ENCODE results near the gene RB1. TPM values are rescaled to one million over a fixed set of nuclear protein-coding genes. Genes with fewer than 3 reads are reported as not detected.

RB1 gene
- total and polyA plus RNA-seq, 2 donors from 2014 or later: 12.3 to 46.5 TPM

DNA sequence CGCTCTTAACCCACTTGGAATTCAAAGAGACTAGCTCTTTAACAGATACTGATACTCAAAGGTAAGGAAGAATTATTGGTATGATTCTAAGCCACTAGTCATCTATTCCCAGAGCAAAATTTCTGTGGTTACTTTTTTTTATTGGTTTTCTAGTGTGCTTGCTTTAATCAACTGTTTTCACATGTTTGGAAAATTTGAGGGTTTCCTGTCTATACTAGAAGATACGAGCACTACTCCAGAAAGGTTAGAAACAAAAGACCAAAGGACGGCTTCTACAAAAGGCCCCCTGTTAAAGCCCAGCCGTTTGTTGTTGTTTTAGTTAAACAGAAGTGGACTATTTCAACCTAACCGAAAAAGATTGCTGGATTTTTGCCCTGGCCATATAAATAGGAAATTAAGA is 127.9 kb downstream of the RB1 start:
- no peak for FAIRE-seq
- Histone ChIP-seq H3K4me1 (ENCODE audit: control insufficient read depth in 2 of 3, insufficient read depth in 2 of 3, low read depth in 1 of 3, low read length in 3 of 3) (peaks cover 3 to 6% (median 3%) of the 10 kb centered on the region in 3 donors), H3K9me3 (ENCODE audit: control insufficient read depth in 2 of 3, insufficient read depth in 1 of 3, low read length in 3 of 3) (no peaks in the 10 kb centered on the region), H3K36me3 (ENCODE audit: control insufficient read depth in 2 of 3, insufficient read depth in 3 of 3, low read length in 3 of 3) (no peaks in the 10 kb centered on the region), H3K27ac (ENCODE audit: low read depth in 2 of 2, low read length in 2 of 2) (no peak overlapping the region), H3K9ac (ENCODE audit: low read length in 3 of 3) (no peak overlapping the region), H3K27me3 (ENCODE audit: control insufficient read depth, insufficient read depth, low read length) (no peaks in the 10 kb centered on the region), H3K4me3 (ENCODE audit: low read length in 3 of 3) (no peak overlapping the region)
- TF ChIP-seq, protein P1, sequence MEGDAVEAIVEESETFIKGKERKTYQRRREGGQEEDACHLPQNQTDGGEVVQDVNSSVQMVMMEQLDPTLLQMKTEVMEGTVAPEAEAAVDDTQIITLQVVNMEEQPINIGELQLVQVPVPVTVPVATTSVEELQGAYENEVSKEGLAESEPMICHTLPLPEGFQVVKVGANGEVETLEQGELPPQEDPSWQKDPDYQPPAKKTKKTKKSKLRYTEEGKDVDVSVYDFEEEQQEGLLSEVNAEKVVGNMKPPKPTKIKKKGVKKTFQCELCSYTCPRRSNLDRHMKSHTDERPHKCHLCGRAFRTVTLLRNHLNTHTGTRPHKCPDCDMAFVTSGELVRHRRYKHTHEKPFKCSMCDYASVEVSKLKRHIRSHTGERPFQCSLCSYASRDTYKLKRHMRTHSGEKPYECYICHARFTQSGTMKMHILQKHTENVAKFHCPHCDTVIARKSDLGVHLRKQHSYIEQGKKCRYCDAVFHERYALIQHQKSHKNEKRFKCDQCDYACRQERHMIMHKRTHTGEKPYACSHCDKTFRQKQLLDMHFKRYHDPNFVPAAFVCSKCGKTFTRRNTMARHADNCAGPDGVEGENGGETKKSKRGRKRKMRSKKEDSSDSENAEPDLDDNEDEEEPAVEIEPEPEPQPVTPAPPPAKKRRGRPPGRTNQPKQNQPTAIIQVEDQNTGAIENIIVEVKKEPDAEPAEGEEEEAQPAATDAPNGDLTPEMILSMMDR (IDR thresholded peaks at IDR 0.05; ENCODE audit: borderline replicate concordance, extremely low read depth, insufficient read depth): no peak
- peak in 1 of 5 donors; percentile 51 for DNase-seq
- intact Hi-C loops (cut with DNase I): no loop called here

DNA sequence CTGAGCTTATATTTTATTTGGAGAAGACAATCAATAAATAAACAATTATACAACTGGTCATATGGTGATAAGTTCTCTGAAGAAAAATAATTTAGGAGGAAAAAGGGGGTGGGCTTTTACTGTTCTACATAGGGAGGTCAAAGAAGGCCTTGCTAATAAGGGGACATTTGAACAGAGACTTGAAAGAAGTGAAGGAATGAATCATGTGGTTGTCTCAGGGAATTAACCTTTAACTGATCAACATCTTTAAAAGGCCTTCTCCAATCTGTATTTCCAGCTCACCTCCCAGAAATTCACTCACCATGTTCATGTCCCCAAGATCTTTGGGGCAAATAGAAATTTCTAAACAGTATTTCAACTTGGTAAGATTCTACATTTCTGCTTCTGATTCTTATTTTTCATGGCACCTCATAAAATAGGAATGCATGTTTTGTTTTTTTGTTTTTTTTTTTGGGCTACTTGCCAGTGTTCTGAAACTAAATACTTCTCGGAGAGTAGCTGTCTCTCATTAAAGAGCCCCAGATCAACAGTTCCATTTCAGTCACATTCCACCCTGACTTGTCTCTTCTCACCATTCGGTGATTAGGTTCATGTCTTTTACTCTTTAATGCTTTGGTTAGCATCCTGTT is 128.6 kb downstream of the RB1 start:
- no peaks in the 10 kb centered on the region for H3K36me3 ChIP-seq (ENCODE audit: control insufficient read depth in 2 of 3, insufficient read depth in 3 of 3, low read length in 3 of 3)
- H3K4me1 ChIP-seq (ENCODE audit: control insufficient read depth in 2 of 3, insufficient read depth in 2 of 3, low read depth in 1 of 3, low read length in 3 of 3): peaks cover 3 to 6% (median 3%) of the 10 kb centered on the region in 3 donors
- H3K9ac ChIP-seq (ENCODE audit: low read length in 3 of 3): no peak overlapping the region
- DNase-seq: peak in 2 of 5 donors; percentile 55 to 64
- H3K4me3 ChIP-seq (ENCODE audit: low read length in 3 of 3): peak overlapping the region in 2 of 3 donors; percentile 24 to 26
- FAIRE-seq: no peak
- no peaks in the 10 kb centered on the region for H3K27me3 ChIP-seq (ENCODE audit: control insufficient read depth, insufficient read depth, low read length)
- intact Hi-C loops (cut with DNase I): no loop called here
- H3K9me3 ChIP-seq (ENCODE audit: control insufficient read depth in 2 of 3, insufficient read depth in 1 of 3, low read length in 3 of 3): no peaks in the 10 kb centered on the region
- H3K27ac ChIP-seq (ENCODE audit: low read depth in 2 of 2, low read length in 2 of 2): peak overlapping the region; percentile 43 to 48
- TF ChIP-seq, protein P1 (IDR thresholded peaks at IDR 0.05; ENCODE audit: borderline replicate concordance, extremely low read depth, insufficient read depth): no peak

DNA sequence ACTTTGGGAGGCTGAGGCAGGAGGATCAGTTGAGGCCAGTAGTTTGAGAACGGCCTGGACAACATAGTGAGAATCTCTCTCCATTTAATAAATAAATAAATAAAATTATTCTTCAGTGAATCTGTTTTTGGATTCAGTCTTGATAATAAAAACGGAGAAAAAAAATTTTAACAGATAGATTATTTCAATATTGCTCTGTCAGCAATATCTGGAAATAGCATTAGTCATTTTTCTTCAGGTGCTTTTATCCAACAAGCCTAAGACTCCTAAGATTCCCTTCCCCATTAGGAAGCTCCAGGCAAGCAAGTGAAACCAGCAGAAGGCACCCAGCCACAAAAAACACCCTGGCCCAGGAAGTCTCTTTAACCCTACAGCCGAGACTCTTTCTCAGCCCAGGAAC is 130.6 kb downstream of the RB1 start:
- no peaks in the 10 kb centered on the region for H3K27me3 ChIP-seq (ENCODE audit: control insufficient read depth, insufficient read depth, low read length)
- H3K36me3 ChIP-seq (ENCODE audit: control insufficient read depth in 2 of 3, insufficient read depth in 3 of 3, low read length in 3 of 3): no peaks in the 10 kb centered on the region
- no peaks in the 10 kb centered on the region for H3K9me3 ChIP-seq (ENCODE audit: control insufficient read depth in 2 of 3, insufficient read depth in 1 of 3, low read length in 3 of 3)
- no peak overlapping the region for H3K27ac ChIP-seq (ENCODE audit: low read depth in 2 of 2, low read length in 2 of 2)
- no peak for DNase-seq
- intact Hi-C loops (cut with DNase I): no loop called here
- H3K4me1 ChIP-seq (ENCODE audit: control insufficient read depth in 2 of 3, insufficient read depth in 2 of 3, low read depth in 1 of 3, low read length in 3 of 3): peaks cover 5 to 10% (median 6%) of the 10 kb centered on the region in 3 donors
- H3K4me3 ChIP-seq (ENCODE audit: low read length in 3 of 3): no peak overlapping the region
- H3K9ac ChIP-seq (ENCODE audit: low read length in 3 of 3): no peak overlapping the region
- TF ChIP-seq, protein P1 (IDR thresholded peaks at IDR 0.05; ENCODE audit: borderline replicate concordance, extremely low read depth, insufficient read depth): no peak
- no peak for FAIRE-seq

Measured in kidney (tissue), 14 donors.